B cell (primary cell): ENCODE measurements around the gene LAP3. TPM values are rescaled to one million over a fixed set of nuclear protein-coding genes. Genes with fewer than 3 reads are reported as not detected.

Experiments used
- ATAC-seq: fragments of 200-7000 bp; cut with Tn5 transposase; one replicate; pipeline ENCODE4 v1.10.0; 2021; ENCODE audit warnings: low read depth, mild to moderate bottlenecking, moderate number of reproducible peaks, moderate library complexity
- CTCF ChIA-PET: fragments of 350-600 bp; sonication (Branson Sonifier 250); formaldehyde crosslinking; loops from one replicate; lab custom pipeline; 2021; ENCODE audit warnings: antibody characterized with exemption, inconsistent platforms; lab: Charles Lee
- POLR2A ChIA-PET: fragments of 350-600 bp; sonication (Branson Sonifier 250); formaldehyde crosslinking; loops from one replicate; lab custom pipeline; 2021; ENCODE audit warnings: antibody characterized with exemption; lab: Charles Lee
- DNase-seq: peaks from one replicate; pipeline ENCODE4 v3.0.0; 2013
- H2AFZ ChIP-seq: 2 replicates; pipeline ENCODE4 v1.6.1; 2012; ENCODE audit warnings: mild to moderate bottlenecking, low read depth, low read length; ENCODE audit not compliant: insufficient read depth, poor library complexity, severe bottlenecking
- H3K27ac ChIP-seq, 2 donors: 1 replicate in 1 of 2; 2 replicates in 1 of 2; pipeline ENCODE4 v1.5.1; 2012 to 2013; ENCODE audit warnings: low read length in 2 of 2, mild to moderate bottlenecking in 2 of 2, moderate library complexity in 1 of 2
- H3K27me3 ChIP-seq, 4 experiments: fragments of 200-600 bp in 1 of 4; sonication (generic) in 1 of 4; replicated peaks in 1 of 4; 1 replicate in 2 of 4; 2 replicates in 2 of 4; pipeline versions ENCODE4 v1.6.1 to v1.7.0; 2013 to 2016; ENCODE audit warnings: low read length in 3 of 4, mild to moderate bottlenecking in 2 of 4, mixed read lengths in 1 of 4, moderate library complexity in 1 of 4; ENCODE audit not compliant: insufficient read depth in 4 of 4, control insufficient read depth in 3 of 4; ENCODE audit errors: control extremely low read depth in 1 of 4
- H3K36me3 ChIP-seq, 2 experiments: replicated peaks in 1 of 2; 1 replicate in 1 of 2; 2 replicates in 1 of 2; pipeline versions ENCODE4 v1.6.1 to v1.7.1; 2013; ENCODE audit warnings: low read length in 1 of 2; ENCODE audit not compliant: insufficient read depth in 2 of 2, control insufficient read depth in 1 of 2; ENCODE audit errors: control extremely low read depth in 1 of 2, extremely low read depth in 1 of 2
- H3K4me1 ChIP-seq, 2 donors: fragments of 200-600 bp in 1 of 2; sonication (generic) in 1 of 2; 1 replicate in 1 of 2; 2 replicates in 1 of 2; pipeline versions ENCODE4 v1.5.1 to v1.6.1; 2013 to 2017; ENCODE audit warnings: low read length in 2 of 2; ENCODE audit not compliant: control insufficient read depth in 2 of 2, insufficient read depth in 2 of 2
- H3K4me2 ChIP-seq: replicated peaks from 2 replicates; pipeline ENCODE3; 2012; ENCODE audit warnings: mild to moderate bottlenecking, low read depth, low read length; ENCODE audit not compliant: poor library complexity, severe bottlenecking
- H3K4me3 ChIP-seq, 5 experiments: fragments of 200-600 bp in 1 of 5; sonication (generic) in 1 of 5; 1 replicate in 3 of 5; 2 replicates in 2 of 5; pipeline versions ENCODE4 v1.5.1 to v1.7.0; 2011 to 2016; ENCODE audit warnings: low read length in 4 of 5, mild to moderate bottlenecking in 4 of 5, low read depth in 2 of 5, control low read depth in 1 of 5, moderate library complexity in 1 of 5; ENCODE audit not compliant: insufficient read depth in 1 of 5; ENCODE audit errors: control extremely low read depth in 1 of 5, extremely low read depth in 1 of 5
- H3K79me2 ChIP-seq: fragments of 200-600 bp; sonication (generic); one replicate; pipeline ENCODE4 v1.6.0; 2016; ENCODE audit warnings: low read length; ENCODE audit not compliant: control insufficient read depth, insufficient read depth
- H3K9ac ChIP-seq: fragments of 200-600 bp; sonication (generic); 2 replicates; pipeline ENCODE4 v1.6.1; 2017; ENCODE audit warnings: mild to moderate bottlenecking, low read length, moderate library complexity
- H3K9me3 ChIP-seq, 3 donors: one replicate each; pipeline versions ENCODE4 v1.6.1 to v1.7.1; 2013; ENCODE audit warnings: low read length in 2 of 3; ENCODE audit not compliant: control insufficient read depth in 2 of 3, insufficient read depth in 1 of 3; ENCODE audit errors: control extremely low read depth in 1 of 3
- H4K20me1 ChIP-seq: 2 replicates; pipeline ENCODE4 v1.6.0; 2012; ENCODE audit warnings: mild to moderate bottlenecking, low read length; ENCODE audit not compliant: insufficient read depth, control insufficient read depth, poor library complexity, severe bottlenecking
- H3K27ac Mint-ChIP-seq: one replicate; pipeline ENCODE4 v1.8.0; 2021; ENCODE audit warnings: mixed read lengths
- H3K27me3 Mint-ChIP-seq: one replicate; pipeline ENCODE4 v1.8.0; 2021; ENCODE audit warnings: mixed read lengths
- H3K4me1 Mint-ChIP-seq: one replicate; pipeline ENCODE4 v1.8.0; 2021; ENCODE audit warnings: mixed read lengths
- H3K4me3 Mint-ChIP-seq: one replicate; pipeline ENCODE4 v1.8.0; 2021; ENCODE audit warnings: mixed read lengths
- H3K9me3 Mint-ChIP-seq: one replicate; pipeline ENCODE4 v1.8.0; 2022; ENCODE audit warnings: mixed read lengths; ENCODE audit not compliant: insufficient read depth
- CTCF ChIP-seq: fragments of 200-600 bp; IDR thresholded peaks from one replicate; pipeline ENCODE4 v1.8.0; 2022; ENCODE audit warnings: antibody characterized with exemption, mild to moderate bottlenecking
- EZH2 ChIP-seq: IDR thresholded peaks from 2 replicates; pipeline ENCODE4 v1.6.1; 2012; ENCODE audit warnings: borderline replicate concordance, low read depth, mild to moderate bottlenecking, moderate library complexity, low read length; ENCODE audit not compliant: insufficient read depth, poor library complexity, severe bottlenecking
- WGBS: methylation state at CpG from one replicate; pipeline ENCODE4 v1.1.5; 2013; ENCODE audit warnings: missing lambda C conversion rate; ENCODE audit not compliant: insufficient coverage; 5-methylcytosine and 5-hydroxymethylcytosine counted together
- intact Hi-C: fragments of 100-400 bp; cut with micrococcal nuclease; formaldehyde crosslinking; loops from one replicate; pipeline ENCODE4 v1.10.0; 2022
- polyA plus RNA-seq: library from polyadenylated mRNA; depleted of rRNA; stranded (reverse); fragments of >200 nt; gene quantifications from 2 replicates; pipeline ENCODE4 v1.2.3, GENCODE V29; 2012
- total RNA-seq, 2 donors: library from RNA; stranded (reverse); fragments of 120-200 nt in 1 of 2; gene quantifications; 1 replicate in 1 of 2; 2 replicates in 1 of 2; pipeline versions ENCODE4 v1.2.3 to v1.2.4, GENCODE V29; 2013 to 2022

The LAP3 gene
- total and polyA plus RNA-seq, 2 donors (not counting 1 experiment from before 2014, with no cell fraction given) = 18.4 to 30.1 TPM

GRCh38 chr4:17577665-17578481 is 875 bp downstream of the LAP3 start:
- Histone ChIP-seq H3K9ac (peak overlapping the region; percentile 82), H3K4me1 (peaks cover 13 to 25% of the 10 kb centered on the region in 2 donors), H3K4me2 (peak overlapping the region; percentile 78), H3K27ac (peak overlapping the region; percentile 85 to 87), H3K9me3 (peaks cover 0 to 4% (median 0%) of the 10 kb centered on the region in 3 donors), H2AFZ (peak overlapping the region; percentile 74), H4K20me1 (no peaks in the 10 kb centered on the region), H3K36me3 (peaks cover 0 to 18% of the 10 kb centered on the region in 2 experiments), H3K27me3 (no peaks in the 10 kb centered on the region), H3K79me2 (peaks cover 12% of the 10 kb centered on the region), H3K4me3 (peak overlapping the region; percentile 69 to 95 (median 83))
- 3% methylated on average over 30 of the region's 33 CpGs for WGBS
- intact Hi-C loops = loop anchor here (1.0 to 2.0 kb wide), 6 partner anchors 17 to 444 kb away; partner anchors contain the start of genes DCAF16, MED28, NCAPG and QDPR
- TF ChIP-seq EZH2 = no peak
- TF ChIP-seq CTCF = no peak
- DNase-seq (no peak), ATAC-seq (peak; percentile 8)
- peak overlapping the region; percentile 92 for H3K4me3 Mint-ChIP-seq
- no peaks in the 10 kb centered on the region for H3K9me3 Mint-ChIP-seq
- H3K4me1 Mint-ChIP-seq = peaks cover 30% of the 10 kb centered on the region
- peak overlapping the region; percentile 96 for H3K27ac Mint-ChIP-seq
- H3K27me3 Mint-ChIP-seq = no peaks in the 10 kb centered on the region
- ChIA-PET CTCF (interaction anchor here (0.9 to 2.0 kb wide), 4 partner anchors 15 to 37 kb away, joined by 3 to 9 read pairs (median 6); partner anchors contain the start of gene MED28), POLR2A (interaction anchor here (1.4 to 1.8 kb wide), 3 partner anchors 10 to 36 kb away, joined by 3 to 14 read pairs (median 5); partner anchors contain the start of gene MED28)
